A673 (cell line): Measurements from ENCODE around the gene PI16.

Experiments
- EZH2 ChIP-seq: fragments of 200-600 bp; sonication (generic); IDR thresholded peaks from 2 replicates; pipeline ENCODE4 v1.6.1; 2017; ENCODE audit warnings: borderline replicate concordance, low read depth, mild to moderate bottlenecking, mixed read lengths, antibody characterized with exemption, low read length; ENCODE audit not compliant: poor library complexity, severe bottlenecking
- TF ChIP-seq, protein P1 (sequence below): fragments of 300-800, 200-600 bp; sonication (generic); conservative IDR thresholded peaks from 2 replicates; pipeline ENCODE4 v1.5.1; 2017; ENCODE audit warnings: low read depth, mild to moderate bottlenecking, antibody characterized with exemption, low read length, moderate library complexity, mixed read lengths

DNA sequence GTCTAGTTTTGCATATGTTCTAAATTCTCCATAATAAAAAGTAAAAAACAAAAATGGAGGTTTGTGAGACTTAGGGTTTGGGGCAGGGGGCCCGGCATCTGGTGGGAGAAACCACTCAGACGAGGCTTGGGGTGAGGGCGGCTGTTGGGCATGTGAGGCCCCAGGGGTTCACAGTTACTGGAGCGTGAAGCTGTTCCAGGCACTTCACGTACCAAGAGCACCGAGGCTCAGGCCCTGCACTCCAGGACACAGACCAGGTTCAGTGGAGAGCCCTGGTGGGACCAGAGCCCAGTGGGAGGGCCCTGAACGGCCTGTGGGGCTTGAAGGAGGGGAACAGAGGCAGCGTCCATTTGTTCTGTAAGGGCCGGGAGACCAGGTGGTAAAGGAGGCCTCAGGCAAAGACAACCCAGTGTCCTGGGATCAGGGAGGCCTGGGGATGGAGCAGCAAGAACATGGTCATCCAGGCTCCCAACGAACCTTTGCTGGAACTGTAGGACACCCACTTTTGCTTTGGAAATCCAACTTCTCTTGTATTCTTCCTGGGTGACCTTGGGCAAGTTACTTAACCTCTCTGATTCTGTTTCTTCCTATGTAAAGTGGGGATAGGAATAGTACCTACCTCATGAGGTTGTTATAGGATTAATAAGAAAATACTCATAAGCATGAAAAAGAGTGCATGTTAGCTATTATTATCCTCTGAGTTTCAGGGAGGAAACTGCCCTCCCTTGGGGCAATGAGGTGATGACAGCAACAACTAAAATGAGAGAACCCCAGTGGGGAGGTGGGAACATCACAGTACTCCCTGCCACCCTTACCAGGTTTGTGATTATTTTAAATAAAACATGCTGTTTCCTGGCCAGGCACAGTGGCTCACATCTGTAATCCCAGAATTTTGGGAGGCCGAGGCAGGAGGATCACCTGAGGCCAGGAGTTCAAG is 49.8 kb downstream of the PI16 start:
- TF ChIP-seq, protein P1, sequence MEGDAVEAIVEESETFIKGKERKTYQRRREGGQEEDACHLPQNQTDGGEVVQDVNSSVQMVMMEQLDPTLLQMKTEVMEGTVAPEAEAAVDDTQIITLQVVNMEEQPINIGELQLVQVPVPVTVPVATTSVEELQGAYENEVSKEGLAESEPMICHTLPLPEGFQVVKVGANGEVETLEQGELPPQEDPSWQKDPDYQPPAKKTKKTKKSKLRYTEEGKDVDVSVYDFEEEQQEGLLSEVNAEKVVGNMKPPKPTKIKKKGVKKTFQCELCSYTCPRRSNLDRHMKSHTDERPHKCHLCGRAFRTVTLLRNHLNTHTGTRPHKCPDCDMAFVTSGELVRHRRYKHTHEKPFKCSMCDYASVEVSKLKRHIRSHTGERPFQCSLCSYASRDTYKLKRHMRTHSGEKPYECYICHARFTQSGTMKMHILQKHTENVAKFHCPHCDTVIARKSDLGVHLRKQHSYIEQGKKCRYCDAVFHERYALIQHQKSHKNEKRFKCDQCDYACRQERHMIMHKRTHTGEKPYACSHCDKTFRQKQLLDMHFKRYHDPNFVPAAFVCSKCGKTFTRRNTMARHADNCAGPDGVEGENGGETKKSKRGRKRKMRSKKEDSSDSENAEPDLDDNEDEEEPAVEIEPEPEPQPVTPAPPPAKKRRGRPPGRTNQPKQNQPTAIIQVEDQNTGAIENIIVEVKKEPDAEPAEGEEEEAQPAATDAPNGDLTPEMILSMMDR = no peak
- no peak for TF ChIP-seq EZH2
